ENCODE measurements around the gene FUT7. TPM values are rescaled to one million over a fixed set of nuclear protein-coding genes. Genes with fewer than 3 reads are reported as not detected.

Gene FUT7
- total and polyA plus RNA-seq, 11 donors = 0.15 to 0.48 (median 0.17) TPM; not detected in 8

DNA sequence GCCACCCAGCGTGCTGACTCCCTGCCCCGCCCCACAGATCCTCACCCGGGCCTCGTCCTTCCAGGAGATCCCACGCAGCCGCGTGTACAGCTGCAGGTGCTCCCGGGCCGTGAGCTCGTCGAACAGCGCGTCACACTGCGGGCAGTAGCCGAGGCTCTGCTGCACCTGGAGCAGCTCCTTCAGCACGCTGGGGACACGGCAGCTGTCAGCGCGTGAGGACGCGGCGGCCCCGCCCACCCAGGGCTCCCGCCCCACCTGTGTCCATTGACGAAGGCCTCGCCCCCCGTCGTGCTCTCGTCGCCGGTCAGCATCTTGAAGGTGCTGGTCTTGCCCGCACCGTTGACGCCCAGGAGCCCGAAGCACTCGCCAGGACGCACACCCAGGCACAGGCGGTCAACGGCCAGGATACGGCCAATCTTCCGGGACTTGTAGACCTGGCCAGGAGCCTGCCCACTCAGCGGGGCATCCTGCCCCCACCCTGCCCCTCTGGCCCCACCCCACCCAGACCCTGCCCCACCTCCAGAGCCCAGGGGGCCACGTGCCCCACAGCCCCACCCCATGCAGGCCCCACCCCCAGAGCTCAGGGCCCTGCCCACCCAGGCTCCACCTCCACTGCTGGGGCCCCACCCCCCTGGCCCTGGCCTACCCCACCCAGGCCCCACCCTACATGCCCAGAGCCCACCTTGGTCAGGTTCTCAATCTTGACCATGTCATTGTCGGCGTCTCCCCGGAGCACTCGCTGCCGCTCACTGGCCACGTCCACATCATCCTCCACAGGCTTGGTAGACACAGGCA is 21.8 kb downstream of the FUT7 start:
- ATAC-seq (no peak), DNase-seq (no peak)
- Histone ChIP-seq H3K9me3 (no peaks in the 10 kb centered on the region), H3K4me3 (no peak overlapping the region), H3K36me3 (peaks cover 0 to 61% (median 26%) of the 10 kb centered on the region in 9 donors), H3K4me1 (peaks cover 0 to 7% (median 0%) of the 10 kb centered on the region in 12 donors), H3K27ac (no peak overlapping the region), H3K27me3 (no peaks in the 10 kb centered on the region)
- intact Hi-C loops (cut with DNase I) = no loop called here
- no peak for TF ChIP-seq POLR2A (IDR thresholded peaks at IDR 0.05)
- TF ChIP-seq, protein P1, sequence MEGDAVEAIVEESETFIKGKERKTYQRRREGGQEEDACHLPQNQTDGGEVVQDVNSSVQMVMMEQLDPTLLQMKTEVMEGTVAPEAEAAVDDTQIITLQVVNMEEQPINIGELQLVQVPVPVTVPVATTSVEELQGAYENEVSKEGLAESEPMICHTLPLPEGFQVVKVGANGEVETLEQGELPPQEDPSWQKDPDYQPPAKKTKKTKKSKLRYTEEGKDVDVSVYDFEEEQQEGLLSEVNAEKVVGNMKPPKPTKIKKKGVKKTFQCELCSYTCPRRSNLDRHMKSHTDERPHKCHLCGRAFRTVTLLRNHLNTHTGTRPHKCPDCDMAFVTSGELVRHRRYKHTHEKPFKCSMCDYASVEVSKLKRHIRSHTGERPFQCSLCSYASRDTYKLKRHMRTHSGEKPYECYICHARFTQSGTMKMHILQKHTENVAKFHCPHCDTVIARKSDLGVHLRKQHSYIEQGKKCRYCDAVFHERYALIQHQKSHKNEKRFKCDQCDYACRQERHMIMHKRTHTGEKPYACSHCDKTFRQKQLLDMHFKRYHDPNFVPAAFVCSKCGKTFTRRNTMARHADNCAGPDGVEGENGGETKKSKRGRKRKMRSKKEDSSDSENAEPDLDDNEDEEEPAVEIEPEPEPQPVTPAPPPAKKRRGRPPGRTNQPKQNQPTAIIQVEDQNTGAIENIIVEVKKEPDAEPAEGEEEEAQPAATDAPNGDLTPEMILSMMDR (IDR thresholded peaks at IDR 0.05) = no peak
- 95 to 97% (median 96%) methylated on average over 30 to 49 of the region's 49 CpGs for WGBS, 4 donors

DNA sequence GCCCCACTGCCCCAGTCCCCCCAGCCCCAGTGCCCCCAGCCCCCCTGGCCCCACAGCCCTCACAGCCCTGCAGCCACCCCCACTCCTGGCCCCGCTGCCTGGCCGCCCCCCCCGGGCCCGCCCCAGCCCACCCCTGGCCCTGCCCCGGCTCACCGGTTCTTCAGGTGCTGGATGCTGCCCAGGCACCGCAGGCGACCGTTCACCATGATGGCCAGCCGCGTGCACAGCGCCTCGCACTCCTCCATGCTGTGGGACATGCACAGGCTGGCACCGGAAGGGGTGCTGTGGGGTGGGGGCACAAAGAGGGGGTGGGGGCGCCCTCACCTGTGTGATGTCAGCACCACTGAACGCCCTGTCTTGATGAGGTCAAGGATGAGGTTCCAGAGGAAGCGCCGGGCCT is 22.7 kb downstream of the FUT7 start:
- TF ChIP-seq, protein P1 (IDR thresholded peaks at IDR 0.05) = no peak
- no peak for TF ChIP-seq POLR2A (IDR thresholded peaks at IDR 0.05)
- Histone ChIP-seq H3K27ac (no peak overlapping the region), H3K4me1 (peaks cover 0 to 7% (median 0%) of the 10 kb centered on the region in 12 donors), H3K27me3 (no peaks in the 10 kb centered on the region), H3K9me3 (peaks cover 0 to 6% (median 0%) of the 10 kb centered on the region in 12 donors), H3K4me3 (no peak overlapping the region), H3K36me3 (peaks cover 0 to 52% (median 19%) of the 10 kb centered on the region in 9 donors)
- intact Hi-C loops (cut with DNase I) = no loop called here
- DNase-seq (no peak), ATAC-seq (no peak)
- 93 to 98% (median 94%) methylated on average over 9 to 18 of the region's 18 CpGs for WGBS, 4 donors

DNA sequence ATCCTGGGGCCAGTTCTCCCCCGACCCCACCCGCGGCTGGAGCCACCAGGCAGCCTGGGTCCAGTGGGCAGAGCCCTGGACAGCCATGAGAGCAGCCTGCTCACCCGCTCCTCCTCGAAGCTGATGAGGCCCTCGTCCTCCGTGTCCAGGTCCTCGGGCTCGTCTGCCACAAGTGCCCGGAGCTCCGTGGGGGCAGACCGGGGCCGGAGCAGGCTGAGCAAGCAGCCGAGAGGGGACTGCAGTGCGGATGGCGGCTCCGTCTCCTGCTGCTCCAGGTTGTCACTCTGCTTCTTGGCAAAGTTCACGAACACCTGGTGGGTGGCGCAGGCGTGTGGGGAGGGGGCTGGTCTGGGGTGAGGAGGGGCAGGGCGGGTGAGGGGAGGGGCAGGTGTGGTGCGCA is 23.6 kb downstream of the FUT7 start:
- 84 to 92% (median 86%) methylated on average over 3 to 22 of the region's 22 CpGs for WGBS, 4 donors
- H3K36me3 ChIP-seq = peaks cover 0 to 43% (median 19%) of the 10 kb centered on the region in 9 donors
- no peaks in the 10 kb centered on the region for H3K27me3 ChIP-seq
- ATAC-seq (no peak), DNase-seq (no peak)
- peaks cover 0 to 7% (median 0%) of the 10 kb centered on the region in 12 donors for H3K4me1 ChIP-seq
- H3K4me3 ChIP-seq = no peak overlapping the region
- no peak overlapping the region for H3K27ac ChIP-seq
- H3K9me3 ChIP-seq = peaks cover 0 to 6% (median 0%) of the 10 kb centered on the region in 12 donors
- no peak for TF ChIP-seq POLR2A (IDR thresholded peaks at IDR 0.05)
- TF ChIP-seq, protein P1 (IDR thresholded peaks at IDR 0.05) = no peak
- intact Hi-C loops (cut with DNase I) = no loop called here

DNA sequence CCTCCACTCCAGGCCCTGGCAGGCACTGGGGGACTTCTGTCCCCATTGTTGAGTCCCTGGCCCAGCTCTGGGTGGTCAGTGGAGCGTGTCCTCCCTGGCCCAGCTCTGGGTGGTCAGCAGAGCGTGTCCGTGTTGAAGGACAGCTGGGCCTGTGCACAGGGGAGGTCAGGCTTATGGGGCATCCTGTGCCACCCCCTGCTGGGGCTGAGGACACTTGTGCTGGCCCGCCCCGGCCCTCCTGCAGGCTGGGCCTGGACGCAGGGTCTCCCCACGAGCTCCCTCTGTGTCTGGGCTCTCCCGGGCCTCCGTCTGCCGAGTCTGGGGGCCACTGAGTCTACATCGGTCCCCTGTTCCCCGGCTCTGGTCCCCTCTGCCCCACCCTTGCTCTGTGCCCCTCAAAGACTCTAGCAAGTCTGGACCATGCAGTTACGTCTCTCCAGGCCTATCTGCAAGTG is 24.0 kb downstream of the FUT7 start:
- ATAC-seq = peak in 1 of 4 donors; percentile 14
- TF ChIP-seq, protein P1 (IDR thresholded peaks at IDR 0.05) = no peak
- no peak for TF ChIP-seq POLR2A (IDR thresholded peaks at IDR 0.05)

More for the DNA sequence above, 24.0 kb downstream of the FUT7 start:
- DNase-seq = no peak
- 82 to 92% (median 89%) methylated on average over 5 to 13 of the region's 13 CpGs for WGBS, 4 donors
- H3K4me1 ChIP-seq = peaks cover 0 to 7% (median 0%) of the 10 kb centered on the region in 12 donors
- H3K27me3 ChIP-seq = no peaks in the 10 kb centered on the region
- no peak overlapping the region for H3K4me3 ChIP-seq
- no peak overlapping the region for H3K27ac ChIP-seq
- H3K36me3 ChIP-seq = peaks cover 0 to 40% (median 19%) of the 10 kb centered on the region in 9 donors
- intact Hi-C loops (cut with DNase I) = no loop called here
- H3K9me3 ChIP-seq = peaks cover 0 to 6% (median 0%) of the 10 kb centered on the region in 12 donors
